ENCODE measurements around the gene PNPLA5. TPM values are rescaled to one million over a fixed set of nuclear protein-coding genes. Genes with fewer than 3 reads are reported as not detected.

Gene PNPLA5
- total and polyA plus RNA-seq, 9 of the 15 experiments (the other 6 are each of a cell fraction or from before 2014, with no cell fraction given), result not detected

DNA sequence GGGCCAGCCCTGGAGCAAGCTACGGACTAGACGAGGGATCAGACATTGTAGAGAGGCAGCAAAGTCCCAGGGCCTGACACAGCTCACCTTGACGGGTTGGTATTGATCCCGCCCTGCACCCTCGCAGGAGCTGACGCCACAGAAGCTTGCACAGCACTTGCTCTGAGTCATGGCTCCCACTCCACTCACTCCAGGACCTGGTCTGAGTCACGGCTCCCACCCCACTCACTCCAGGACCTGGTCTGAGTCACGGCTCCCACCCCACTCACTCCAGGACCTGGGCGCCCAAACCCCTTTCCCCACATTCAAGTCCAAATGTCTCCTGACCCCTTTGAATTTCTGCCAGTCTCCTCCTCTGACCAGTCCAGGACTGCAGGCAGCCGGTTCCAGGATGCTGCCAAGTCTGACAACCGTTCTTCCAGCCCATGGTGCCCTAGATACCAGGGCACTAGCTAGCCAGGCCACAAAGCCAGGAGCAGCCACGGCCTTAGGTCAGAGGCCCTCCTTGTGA lies 6.0 kb upstream of the PNPLA5 start:
- ATAC-seq (no peak), DNase-seq (ENCODE audit: extremely low read depth in 1 of 4, low spot score in 3 of 4) (no peak), FAIRE-seq (no peak)
- no peak overlapping the region for H3K4me3 ChIP-seq
- H3K4me2 ChIP-seq (ENCODE audit: insufficient read depth, low read length), result no peak overlapping the region
- POLR2A ChIA-PET, result no interaction called here
- intact Hi-C loops (cut with micrococcal nuclease) (no loop called here), in situ Hi-C loops (cut with MboI) (no loop called here)
- TF ChIP-seq, protein P1, sequence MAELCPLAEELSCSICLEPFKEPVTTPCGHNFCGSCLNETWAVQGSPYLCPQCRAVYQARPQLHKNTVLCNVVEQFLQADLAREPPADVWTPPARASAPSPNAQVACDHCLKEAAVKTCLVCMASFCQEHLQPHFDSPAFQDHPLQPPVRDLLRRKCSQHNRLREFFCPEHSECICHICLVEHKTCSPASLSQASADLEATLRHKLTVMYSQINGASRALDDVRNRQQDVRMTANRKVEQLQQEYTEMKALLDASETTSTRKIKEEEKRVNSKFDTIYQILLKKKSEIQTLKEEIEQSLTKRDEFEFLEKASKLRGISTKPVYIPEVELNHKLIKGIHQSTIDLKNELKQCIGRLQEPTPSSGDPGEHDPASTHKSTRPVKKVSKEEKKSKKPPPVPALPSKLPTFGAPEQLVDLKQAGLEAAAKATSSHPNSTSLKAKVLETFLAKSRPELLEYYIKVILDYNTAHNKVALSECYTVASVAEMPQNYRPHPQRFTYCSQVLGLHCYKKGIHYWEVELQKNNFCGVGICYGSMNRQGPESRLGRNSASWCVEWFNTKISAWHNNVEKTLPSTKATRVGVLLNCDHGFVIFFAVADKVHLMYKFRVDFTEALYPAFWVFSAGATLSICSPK (IDR thresholded peaks at IDR 0.05; ENCODE audit: borderline replicate concordance), result no peak
- no peak overlapping the region for H3K9ac ChIP-seq (ENCODE audit: insufficient read depth in 1 of 2, low read depth in 2 of 2, low read length in 2 of 2)
- H3K4me1 ChIP-seq (replicated peaks in 1 of 2; ENCODE audit: control insufficient read depth in 2 of 2, insufficient read depth in 2 of 2, low read length in 2 of 2), result no peaks in the 10 kb centered on the region
- H3K9me3 ChIP-seq (replicated peaks; ENCODE audit: control insufficient read depth, insufficient read depth, low read depth, low read length), result no peaks in the 10 kb centered on the region
- no peaks in the 10 kb centered on the region for H3K9me1 ChIP-seq (ENCODE audit: control insufficient read depth, insufficient read depth, low read length)
- H3K27ac ChIP-seq (ENCODE audit: extremely low read depth, low read depth, low read length), result no peak overlapping the region
- H4K20me1 ChIP-seq (replicated peaks; ENCODE audit: control insufficient read depth, insufficient read depth, low read length), result peaks cover 8% of the 10 kb centered on the region
- peaks cover 0 to 12% of the 10 kb centered on the region in 2 experiments; a peak in 1 of 5 replicates for H3K27me3 ChIP-seq (ENCODE audit: control insufficient read depth in 2 of 2, insufficient read depth in 2 of 2, low read length in 2 of 2)
- H3K36me3 ChIP-seq (ENCODE audit: control insufficient read depth, insufficient read depth, low read length), result no peaks in the 10 kb centered on the region
- CTCF ChIA-PET (ENCODE audit: low intra/inter-chr PET ratio), result no interaction called here
- H3K79me2 ChIP-seq (ENCODE audit: control insufficient read depth, insufficient read depth, low read length), result no peaks in the 10 kb centered on the region
- no peak overlapping the region for H2AFZ ChIP-seq (ENCODE audit: low read depth, low read length)
- BruUV-seq (replicated peaks), result no TSS peak
- 0% methylated on average over 7 of the region's 12 CpGs for WGBS (ENCODE audit: insufficient coverage, low coverage, missing lambda C conversion rate)

- 0% methylated on average over 8 of the region's 11 CpGs for WGBS (ENCODE audit: insufficient coverage, low coverage, missing lambda C conversion rate)
- H2AFZ ChIP-seq (ENCODE audit: low read depth, low read length), result no peak overlapping the region
- in situ Hi-C loops (cut with MboI), result no loop called here
- H3K9me1 ChIP-seq (ENCODE audit: control insufficient read depth, insufficient read depth, low read length), result no peaks in the 10 kb centered on the region
- no peaks in the 10 kb centered on the region for H3K9me3 ChIP-seq (replicated peaks; ENCODE audit: control insufficient read depth, insufficient read depth, low read depth, low read length)
- H3K9ac ChIP-seq (ENCODE audit: insufficient read depth in 1 of 2, low read depth in 2 of 2, low read length in 2 of 2), result no peak overlapping the region; a peak in 1 of 4 replicates
- intact Hi-C loops (cut with micrococcal nuclease), result no loop called here
- peaks cover 0 to 16% of the 10 kb centered on the region in 2 experiments; a peak in 1 of 5 replicates for H3K27me3 ChIP-seq (ENCODE audit: control insufficient read depth in 2 of 2, insufficient read depth in 2 of 2, low read length in 2 of 2)
- CTCF ChIA-PET (ENCODE audit: low intra/inter-chr PET ratio), result no interaction called here
- H3K27ac ChIP-seq (ENCODE audit: extremely low read depth, low read depth, low read length), result no peak overlapping the region
- POLR2A ChIA-PET, result no interaction called here
- H3K4me3 ChIP-seq, result no peak overlapping the region
- peak; percentile 59; the same call in 2 of the 3 replicates for ATAC-seq
- H3K4me1 ChIP-seq (replicated peaks in 1 of 2; ENCODE audit: control insufficient read depth in 2 of 2, insufficient read depth in 2 of 2, low read length in 2 of 2), result peaks cover 0 to 8% of the 10 kb centered on the region in 2 experiments; a peak in 1 of 5 replicates
- no peaks in the 10 kb centered on the region for H3K36me3 ChIP-seq (ENCODE audit: control insufficient read depth, insufficient read depth, low read length)
- no peak for FAIRE-seq
- H3K79me2 ChIP-seq (ENCODE audit: control insufficient read depth, insufficient read depth, low read length), result no peaks in the 10 kb centered on the region
- H3K4me2 ChIP-seq (ENCODE audit: insufficient read depth, low read length), result no peak overlapping the region
- DNase-seq (ENCODE audit: extremely low read depth in 1 of 4, low spot score in 3 of 4), result peak in 2 of 4 experiments; percentile 7 to 17
- no TSS peak for BruUV-seq (replicated peaks)
- peaks cover 8% of the 10 kb centered on the region for H4K20me1 ChIP-seq (replicated peaks; ENCODE audit: control insufficient read depth, insufficient read depth, low read length)
- TF ChIP-seq TFAM (CRISPR knock-in tag; conservative IDR thresholded peaks at IDR 0.05) (no peak), NBN (IDR thresholded peaks at IDR 0.05; ENCODE audit: low read depth) (no peak), RBM17 (IDR thresholded peaks at IDR 0.05; ENCODE audit: borderline replicate concordance, low read depth, low read length) (no peak), THRA (IDR thresholded peaks at IDR 0.05) (no peak)
These were observed 4.3 kb upstream of the PNPLA5 start for GRCh38 chr22:43895986-43896645.
